Spleen (tissue), 11 donors: ENCODE data around the gene ALOX5AP. TPM values are rescaled to one million over a fixed set of nuclear protein-coding genes. Genes with fewer than 3 reads are reported as not detected.

Experiments
- DNase-seq: peaks from one replicate; pipeline ENCODE4 v3.0.0-alpha.2; 2020
- H3K27ac ChIP-seq, 8 donors: fragments of 200-600 bp; sonication (generic) in 7 of 8; 1 replicate in 4 of 8; 2 replicates in 4 of 8; pipeline versions ENCODE4 v1.5.0 to v1.8.0; 2016 to 2021; ENCODE audit warnings: inconsistent platforms in 4 of 8, mild to moderate bottlenecking in 4 of 8, moderate library complexity in 1 of 8
- H3K27me3 ChIP-seq, 7 donors: fragments of 200-600 bp; sonication (generic) in 6 of 7; replicated peaks in 1 of 7; 1 replicate in 4 of 7; 2 replicates in 3 of 7; pipeline versions ENCODE4 v1.5.0 to v1.8.0; 2016 to 2021; ENCODE audit warnings: inconsistent platforms in 3 of 7, mild to moderate bottlenecking in 1 of 7
- H3K36me3 ChIP-seq, 6 donors: fragments of 200-600 bp; sonication (generic) in 5 of 6; 1 replicate in 4 of 6; 2 replicates in 2 of 6; pipeline versions ENCODE4 v1.5.0 to v1.8.0; 2016 to 2021; ENCODE audit warnings: inconsistent platforms in 2 of 6
- H3K4me1 ChIP-seq, 6 donors: fragments of 200-600 bp; sonication (generic) in 5 of 6; 1 replicate in 3 of 6; 2 replicates in 3 of 6; pipeline versions ENCODE4 v1.5.0 to v1.8.0; 2016 to 2021; ENCODE audit warnings: inconsistent platforms in 3 of 6
- H3K4me3 ChIP-seq, 8 donors: fragments of 200-600 bp; sonication (generic) in 7 of 8; 1 replicate in 4 of 8; 2 replicates in 4 of 8; pipeline versions ENCODE4 v1.5.0 to v1.8.0; 2016 to 2021; ENCODE audit warnings: inconsistent platforms in 4 of 8, mild to moderate bottlenecking in 4 of 8, moderate library complexity in 2 of 8
- H3K9me3 ChIP-seq, 8 donors: fragments of 200-600 bp; sonication (generic) in 7 of 8; 1 replicate in 4 of 8; 2 replicates in 4 of 8; pipeline versions ENCODE4 v1.5.0 to v1.8.0; 2016 to 2021; ENCODE audit warnings: inconsistent platforms in 4 of 8
- CTCF ChIP-seq, 11 experiments: fragments of 200-600 bp in 7 of 11; fragments of 450-650 bp in 4 of 11; sonication (generic) in 4 of 11; IDR thresholded peaks in 8 of 11; conservative IDR thresholded peaks in 3 of 11; 1 replicate in 7 of 11; 2 replicates in 4 of 11; pipeline versions ENCODE4 v1.4.0 to v1.8.0; 2016 to 2021; ENCODE audit warnings: antibody characterized with exemption in 11 of 11, inconsistent platforms in 4 of 11, mild to moderate bottlenecking in 1 of 11
- POLR2A ChIP-seq, 3 donors: fragments of 450-650 bp; IDR thresholded peaks; one replicate each; pipeline ENCODE4 v1.5.1; 2017; ENCODE audit warnings: antibody characterized with exemption in 3 of 3, mild to moderate bottlenecking in 1 of 3
- POLR2AphosphoS5 ChIP-seq, 3 donors: sonication (generic); formaldehyde crosslinking; IDR thresholded peaks; one replicate each; pipeline ENCODE4 v1.5.1; 2017; ENCODE audit warnings: antibody characterized with exemption in 3 of 3
- WGBS, 5 donors: extraction: QIAGEN DNeasy Blood & Tissue Kit in 3 of 5; methylation state at CpG; one replicate each; pipeline versions ENCODE4 v1.1.5 to v1.1.7; 2013 to 2018; 5-methylcytosine and 5-hydroxymethylcytosine counted together
- intact Hi-C: fragments of 100-400 bp; cut with DNase I; formaldehyde crosslinking; loops from one replicate; pipeline ENCODE4 v1.15.0; 2023; ENCODE audit warnings: low total_unique reads
- polyA plus RNA-seq, 3 donors: library from polyadenylated mRNA; stranded (reverse); fragments of 200-250 nt; gene quantifications; one replicate each; pipeline ENCODE4 v1.2.1, GENCODE V29; 2013
- total RNA-seq, 7 donors: library from RNA; depleted of rRNA in 3 of 7; stranded (reverse); fragments of >200 nt in 3 of 7; fragmentation: NEBNext Ultra II Directional in 4 of 7; extraction: Animal tissue kit (Norgen Biotek cat#: 25700) in 4 of 7; gene quantifications; one replicate each; pipeline versions ENCODE4 v1.1.0 to v1.2.1, GENCODE V29; 2016 to 2021
- donor health status: healthy with polysubstance abuse.
- donor health status: DM: no; HTN: no; CAD: no; lungs with moderate emphysema.
- donor health status: DM: no; HTN: no; CAD: no.
- donor health status: Bipolar disorder and iron deficiency.
- donor health status: healthy.
- donor health status: DM: no; HTN: no; CAD: no.
- donor health status: DM: yes; HTN: yes; CAD: no.

ALOX5AP gene
- total and polyA plus RNA-seq, 10 donors = 36.8 to 268 (median 70.0) TPM

- H3K27ac ChIP-seq = peak overlapping the region in 2 of 8 donors; percentile 85 to 91
- intact Hi-C loops = no loop called here
- H3K36me3 ChIP-seq = no peaks in the 10 kb centered on the region
- no peak for DNase-seq
- TF ChIP-seq POLR2AphosphoS5 (IDR thresholded peaks at IDR 0.05) = peak in 1 of 3 donors; percentile 16
- no peak for TF ChIP-seq POLR2A (IDR thresholded peaks at IDR 0.05)
- no peak for TF ChIP-seq CTCF (IDR thresholded peaks at IDR 0.05 in 8 of 11, conservative IDR thresholded peaks at IDR 0.05 in 3 of 11)
- 69 to 89% (median 73%) methylated on average over 4 of the region's 4 CpGs for WGBS, 5 donors
- no peak overlapping the region for H3K4me3 ChIP-seq
- H3K4me1 ChIP-seq = peaks cover 7 to 85% (median 40%) of the 10 kb centered on the region in 6 donors
- H3K27me3 ChIP-seq = no peaks in the 10 kb centered on the region
- no peaks in the 10 kb centered on the region for H3K9me3 ChIP-seq
These were observed 19.5 kb upstream of the ALOX5AP start for GRCh38 chr13:30715837-30716236.

- 61 to 80% (median 76%) methylated on average over 9 of the region's 9 CpGs for WGBS, 5 donors
- H3K4me1 ChIP-seq = peaks cover 4 to 72% (median 40%) of the 10 kb centered on the region in 6 donors
- intact Hi-C loops = no loop called here
- DNase-seq = no peak
- H3K9me3 ChIP-seq = no peaks in the 10 kb centered on the region
- TF ChIP-seq CTCF (IDR thresholded peaks at IDR 0.05 in 8 of 11, conservative IDR thresholded peaks at IDR 0.05 in 3 of 11) = no peak
- no peak for TF ChIP-seq POLR2AphosphoS5 (IDR thresholded peaks at IDR 0.05)
- no peak for TF ChIP-seq POLR2A (IDR thresholded peaks at IDR 0.05)
- no peak overlapping the region for H3K27ac ChIP-seq
- H3K36me3 ChIP-seq = no peaks in the 10 kb centered on the region
- H3K27me3 ChIP-seq = no peaks in the 10 kb centered on the region
- no peak overlapping the region for H3K4me3 ChIP-seq
These were observed 16.4 kb upstream of the ALOX5AP start for GRCh38 chr13:30718661-30719524.

GRCh38 chr13:30719525-30719914 lies 15.8 kb upstream of the ALOX5AP start:
- TF ChIP-seq CTCF (IDR thresholded peaks at IDR 0.05 in 8 of 11, conservative IDR thresholded peaks at IDR 0.05 in 3 of 11) = no peak
- TF ChIP-seq POLR2AphosphoS5 (IDR thresholded peaks at IDR 0.05) = no peak
- no peak for TF ChIP-seq POLR2A (IDR thresholded peaks at IDR 0.05)
- intact Hi-C loops = no loop called here
- no peak for DNase-seq
- no peak overlapping the region for H3K27ac ChIP-seq
- H3K27me3 ChIP-seq = no peaks in the 10 kb centered on the region
- H3K4me3 ChIP-seq = no peak overlapping the region
- peaks cover 4 to 68% (median 38%) of the 10 kb centered on the region in 6 donors for H3K4me1 ChIP-seq
- H3K36me3 ChIP-seq = no peaks in the 10 kb centered on the region
- H3K9me3 ChIP-seq = no peaks in the 10 kb centered on the region
- WGBS, 5 donors = 73 to 86% (median 80%) methylated on average over 4 of the region's 4 CpGs

- Histone ChIP-seq H3K4me1 (peaks cover 4 to 60% (median 34%) of the 10 kb centered on the region in 6 donors), H3K9me3 (no peaks in the 10 kb centered on the region), H3K4me3 (peak overlapping the region in 1 of 8 donors; percentile 3), H3K36me3 (no peaks in the 10 kb centered on the region), H3K27me3 (no peaks in the 10 kb centered on the region), H3K27ac (peak overlapping the region in 5 of 8 donors; percentile 13 to 57 (median 47))
- 62 to 79% (median 71%) methylated on average over 3 of the region's 3 CpGs for WGBS, 5 donors
- intact Hi-C loops = no loop called here
- DNase-seq = no peak
- TF ChIP-seq POLR2AphosphoS5 (IDR thresholded peaks at IDR 0.05) = no peak
- TF ChIP-seq POLR2A (IDR thresholded peaks at IDR 0.05) = no peak
- no peak for TF ChIP-seq CTCF (IDR thresholded peaks at IDR 0.05 in 8 of 11, conservative IDR thresholded peaks at IDR 0.05 in 3 of 11)
These were observed 15.0 kb upstream of the ALOX5AP start for GRCh38 chr13:30720172-30720869.
